Upper lobe of left lung (tissue), 6 donors: ENCODE results near the gene PDE8A. TPM values are rescaled to one million over a fixed set of nuclear protein-coding genes. Genes with fewer than 3 reads are reported as not detected.

Experiments used
- ATAC-seq, 2 donors: fragments of 200-7000 bp; cut with Tn5 transposase; one replicate each; pipeline ENCODE4 v1.9.1; 2022; ENCODE audit warnings: mild to moderate bottlenecking in 2 of 2, moderate library complexity in 2 of 2; ENCODE audit not compliant: low FRiP score in 2 of 2
- DNase-seq, 2 donors: peaks; one replicate each; pipeline ENCODE4 v3.0.0-alpha.2; 2019 to 2020
- H3K27ac ChIP-seq, 4 donors: fragments of 200-600 bp; sonication (generic); one replicate each; pipeline ENCODE4 v1.5.1; 2016 to 2019
- H3K27me3 ChIP-seq, 4 donors: fragments of 200-600 bp; sonication (generic); one replicate each; pipeline ENCODE4 v1.5.1; 2017 to 2019
- H3K36me3 ChIP-seq, 4 donors: fragments of 200-600 bp; sonication (generic); one replicate each; pipeline ENCODE4 v1.5.1; 2016 to 2019
- H3K4me1 ChIP-seq, 4 donors: fragments of 200-600 bp; sonication (generic); one replicate each; pipeline ENCODE4 v1.5.1; 2018 to 2019
- H3K4me3 ChIP-seq, 4 donors: fragments of 200-600 bp; sonication (generic); one replicate each; pipeline ENCODE4 v1.5.1; 2017 to 2019; ENCODE audit warnings: mild to moderate bottlenecking in 2 of 4, moderate library complexity in 1 of 4
- H3K9me3 ChIP-seq, 4 donors: fragments of 200-600 bp; sonication (generic); one replicate each; pipeline ENCODE4 v1.5.1; 2018 to 2019
- EP300 ChIP-seq, 4 donors: sonication (generic); formaldehyde crosslinking; IDR thresholded peaks; one replicate each; pipeline ENCODE4 v1.5.1; 2017; ENCODE audit warnings: antibody characterized with exemption in 4 of 4, control low read depth in 2 of 4
- POLR2A ChIP-seq, 4 donors: fragments of 450-650 bp; IDR thresholded peaks; one replicate each; pipeline ENCODE4 v1.5.1; 2016 to 2017; ENCODE audit warnings: antibody characterized with exemption in 4 of 4, mild to moderate bottlenecking in 2 of 4
- POLR2AphosphoS5 ChIP-seq, 2 donors: sonication (generic); formaldehyde crosslinking; IDR thresholded peaks; one replicate each; pipeline ENCODE4 v1.5.1; 2017; ENCODE audit warnings: antibody characterized with exemption in 2 of 2
- WGBS, 2 donors: methylation state at CpG; one replicate each; pipeline ENCODE4 v1.1.5; 2017 to 2018; 5-methylcytosine and 5-hydroxymethylcytosine counted together
- total RNA-seq, 6 donors: library from RNA; depleted of rRNA in 4 of 6; stranded (reverse); fragments of >200 nt in 4 of 6; gene quantifications; one replicate each; pipeline versions ENCODE4 v1.1.0 to v1.2.1, GENCODE V29; 2016 to 2021
- TF ChIP-seq, protein P1 (sequence below), 6 experiments: fragments of 450-650 bp in 4 of 6; fragments of 200-600 bp in 2 of 6; sonication (generic) in 2 of 6; IDR thresholded peaks; one replicate each; pipeline ENCODE4 v1.5.1; 2016 to 2019; ENCODE audit warnings: antibody characterized with exemption in 6 of 6
- donor health status: DM: no; HTN: no; CAD: no; lungs with moderate emphysema.
- donor health status: DM: no; HTN: yes; CAD: no; lungs with severe emphysema.

The PDE8A gene
- total RNA-seq, 6 donors from 2014 or later = 36.5 to 66.0 (median 48.4) TPM

DNA sequence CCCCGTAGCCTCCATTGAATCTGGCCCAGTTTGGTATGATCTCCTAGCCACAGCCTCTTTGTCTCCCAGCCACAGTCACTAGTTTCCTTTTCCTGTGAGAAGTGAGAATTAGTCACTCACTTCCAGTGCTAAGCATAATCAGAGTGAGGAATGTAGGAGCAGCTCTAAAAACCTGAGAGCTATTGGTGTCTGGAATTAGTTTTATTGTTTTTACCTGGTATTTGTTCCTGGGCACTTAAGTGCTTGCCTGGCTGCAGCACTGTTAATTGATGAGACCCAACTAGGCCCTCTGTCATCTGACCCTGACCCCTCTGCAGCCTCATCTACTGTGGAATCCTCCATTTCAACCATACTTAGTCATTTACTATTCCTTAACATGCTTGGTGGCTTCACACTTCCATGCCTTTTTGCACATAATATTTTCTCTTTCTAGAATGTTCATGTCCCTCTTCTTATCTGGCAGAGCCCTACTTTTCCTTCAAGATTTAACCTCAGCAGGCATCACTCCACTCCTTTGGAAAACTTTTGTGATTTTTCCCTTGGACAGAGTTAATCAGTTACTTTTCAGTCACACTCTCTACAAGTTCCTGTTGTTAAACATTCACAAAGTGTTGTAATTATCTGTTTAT is 48.8 kb downstream of the PDE8A start:
- 54 to 61% methylated on average over 1 of the region's 1 CpG for WGBS, 2 donors
- ATAC-seq (peak; percentile 42 to 50), DNase-seq (no peak)
- Histone ChIP-seq H3K4me3 (no peak overlapping the region), H3K4me1 (peaks cover 33 to 65% (median 36%) of the 10 kb centered on the region in 4 donors), H3K36me3 (no peaks in the 10 kb centered on the region), H3K27ac (peak overlapping the region in 3 of 4 donors; percentile 17 to 35 (median 32)), H3K9me3 (no peaks in the 10 kb centered on the region), H3K27me3 (no peaks in the 10 kb centered on the region)
- TF ChIP-seq EP300 (IDR thresholded peaks at IDR 0.05) = no peak
- TF ChIP-seq POLR2A (IDR thresholded peaks at IDR 0.05) = no peak
- TF ChIP-seq POLR2AphosphoS5 (IDR thresholded peaks at IDR 0.05) = no peak
- TF ChIP-seq, protein P1, sequence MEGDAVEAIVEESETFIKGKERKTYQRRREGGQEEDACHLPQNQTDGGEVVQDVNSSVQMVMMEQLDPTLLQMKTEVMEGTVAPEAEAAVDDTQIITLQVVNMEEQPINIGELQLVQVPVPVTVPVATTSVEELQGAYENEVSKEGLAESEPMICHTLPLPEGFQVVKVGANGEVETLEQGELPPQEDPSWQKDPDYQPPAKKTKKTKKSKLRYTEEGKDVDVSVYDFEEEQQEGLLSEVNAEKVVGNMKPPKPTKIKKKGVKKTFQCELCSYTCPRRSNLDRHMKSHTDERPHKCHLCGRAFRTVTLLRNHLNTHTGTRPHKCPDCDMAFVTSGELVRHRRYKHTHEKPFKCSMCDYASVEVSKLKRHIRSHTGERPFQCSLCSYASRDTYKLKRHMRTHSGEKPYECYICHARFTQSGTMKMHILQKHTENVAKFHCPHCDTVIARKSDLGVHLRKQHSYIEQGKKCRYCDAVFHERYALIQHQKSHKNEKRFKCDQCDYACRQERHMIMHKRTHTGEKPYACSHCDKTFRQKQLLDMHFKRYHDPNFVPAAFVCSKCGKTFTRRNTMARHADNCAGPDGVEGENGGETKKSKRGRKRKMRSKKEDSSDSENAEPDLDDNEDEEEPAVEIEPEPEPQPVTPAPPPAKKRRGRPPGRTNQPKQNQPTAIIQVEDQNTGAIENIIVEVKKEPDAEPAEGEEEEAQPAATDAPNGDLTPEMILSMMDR (IDR thresholded peaks at IDR 0.05) = no peak

DNA sequence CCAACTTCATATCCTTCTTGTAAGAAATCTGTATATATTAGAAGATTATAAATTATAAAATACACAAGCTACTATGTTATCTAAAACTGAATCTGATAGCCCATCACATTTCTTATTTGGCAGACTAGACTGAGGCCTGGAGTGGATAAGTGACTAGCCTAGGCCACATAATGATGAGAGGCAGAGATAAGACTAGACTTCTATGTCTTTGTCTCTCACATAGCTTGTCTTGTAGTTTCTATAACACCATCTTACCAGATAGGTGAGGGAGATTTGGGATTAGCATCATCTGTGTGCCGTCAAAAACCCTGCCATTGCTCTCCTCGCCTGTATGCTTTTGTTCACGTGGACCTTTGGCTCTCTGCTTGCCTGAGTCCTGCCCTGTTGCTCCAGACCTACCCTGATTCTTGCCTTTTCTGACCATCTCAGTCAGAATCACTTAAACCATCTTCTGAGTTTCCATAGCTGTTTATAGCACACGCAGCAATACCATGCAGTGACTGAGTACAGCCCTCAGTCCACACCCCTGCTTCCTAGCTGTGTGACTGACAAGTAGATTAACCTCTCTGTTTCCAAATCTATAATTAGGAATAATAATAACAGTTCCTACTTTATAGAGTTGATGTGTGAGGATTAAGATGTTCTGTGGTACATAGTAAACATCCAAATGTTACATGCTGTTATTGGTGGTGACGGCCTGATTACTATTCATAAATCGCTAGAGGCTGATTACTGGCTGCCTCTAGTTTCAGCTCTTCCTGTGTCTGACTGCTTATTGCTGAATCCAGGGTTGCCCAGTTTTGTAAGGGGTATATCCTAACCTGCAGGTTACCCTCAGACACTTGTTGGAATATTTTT is 49.7 kb downstream of the PDE8A start:
- no peak for ATAC-seq
- no peak for TF ChIP-seq POLR2A (IDR thresholded peaks at IDR 0.05)
- TF ChIP-seq POLR2AphosphoS5 (IDR thresholded peaks at IDR 0.05) = no peak
- no peak for TF ChIP-seq EP300 (IDR thresholded peaks at IDR 0.05)
- TF ChIP-seq, protein P1 (IDR thresholded peaks at IDR 0.05) = no peak
- no peak overlapping the region for H3K4me3 ChIP-seq
- 89 to 93% methylated on average over 6 of the region's 6 CpGs for WGBS, 2 donors
- H3K4me1 ChIP-seq = peaks cover 28 to 63% (median 33%) of the 10 kb centered on the region in 4 donors
- no peak overlapping the region for H3K27ac ChIP-seq
- H3K9me3 ChIP-seq = no peaks in the 10 kb centered on the region
- DNase-seq = no peak
- no peaks in the 10 kb centered on the region for H3K36me3 ChIP-seq
- no peaks in the 10 kb centered on the region for H3K27me3 ChIP-seq

DNA sequence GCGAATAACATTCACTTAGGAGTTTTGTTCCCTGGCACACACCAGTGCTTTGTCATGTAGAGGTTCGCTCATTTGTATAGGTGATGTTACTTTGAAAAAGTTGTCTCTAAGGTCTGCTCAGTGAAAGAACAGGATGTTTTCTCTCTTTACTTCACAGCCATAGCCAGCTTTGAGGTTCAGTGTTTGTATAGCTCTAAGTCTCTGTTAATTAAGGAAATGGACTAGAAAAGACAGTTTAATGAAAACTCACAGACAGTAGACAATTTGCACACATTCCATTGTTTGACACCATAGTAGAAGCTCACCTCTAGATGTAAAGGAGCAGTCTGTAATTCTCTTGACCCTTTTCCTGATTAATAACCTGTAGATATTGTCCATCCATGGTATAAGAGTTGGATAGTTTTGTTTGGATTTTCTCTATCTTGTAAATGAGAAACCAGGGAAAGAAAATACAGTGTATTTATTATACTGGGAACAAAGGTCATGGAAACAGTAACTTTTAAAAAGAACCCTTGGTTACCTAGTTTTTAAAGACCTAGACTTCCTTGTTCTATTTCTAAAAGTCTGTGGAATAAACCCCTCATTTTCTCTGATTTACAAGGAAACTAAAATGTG is 50.4 kb downstream of the PDE8A start:
- Histone ChIP-seq H3K4me1 (peaks cover 27 to 57% (median 32%) of the 10 kb centered on the region in 4 donors), H3K4me3 (no peak overlapping the region), H3K36me3 (no peaks in the 10 kb centered on the region), H3K9me3 (no peaks in the 10 kb centered on the region), H3K27ac (no peak overlapping the region), H3K27me3 (no peaks in the 10 kb centered on the region)
- 79 to 83% methylated on average over 2 of the region's 2 CpGs for WGBS, 2 donors
- DNase-seq = no peak
- TF ChIP-seq EP300 (IDR thresholded peaks at IDR 0.05) (no peak), POLR2AphosphoS5 (IDR thresholded peaks at IDR 0.05) (no peak), POLR2A (IDR thresholded peaks at IDR 0.05) (no peak)
- TF ChIP-seq, protein P1 (IDR thresholded peaks at IDR 0.05) = no peak
- ATAC-seq = no peak

DNA sequence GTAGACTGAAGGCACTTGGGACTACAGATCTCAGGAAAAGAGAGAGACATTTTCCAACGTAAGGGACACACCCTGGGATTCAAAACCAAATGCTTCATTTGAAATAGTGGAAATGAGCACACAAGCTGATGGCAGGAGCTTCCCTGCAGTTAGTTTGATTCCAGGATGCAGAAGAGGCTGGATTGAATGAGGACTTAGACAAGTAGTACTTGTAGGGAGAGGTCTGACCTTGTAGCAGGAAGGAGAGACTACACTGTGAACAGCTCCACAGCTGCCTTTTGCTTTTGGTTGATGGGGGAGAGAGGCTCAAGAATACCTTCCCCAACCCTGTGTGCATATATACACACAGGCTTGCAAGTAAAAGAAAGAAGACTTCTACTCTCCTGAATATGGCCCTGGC is 51.5 kb downstream of the PDE8A start:
- H3K36me3 ChIP-seq = no peaks in the 10 kb centered on the region
- ATAC-seq (no peak), DNase-seq (no peak)
- H3K27me3 ChIP-seq = no peaks in the 10 kb centered on the region
- peaks cover 23 to 51% (median 30%) of the 10 kb centered on the region in 4 donors for H3K4me1 ChIP-seq
- H3K4me3 ChIP-seq = no peak overlapping the region
- WGBS, 2 donors = 28 to 30% methylated on average over 1 of the region's 1 CpG
- no peak for TF ChIP-seq POLR2AphosphoS5 (IDR thresholded peaks at IDR 0.05)
- no peak for TF ChIP-seq EP300 (IDR thresholded peaks at IDR 0.05)
- TF ChIP-seq POLR2A (IDR thresholded peaks at IDR 0.05) = no peak
- TF ChIP-seq, protein P1 (IDR thresholded peaks at IDR 0.05) = no peak
- H3K27ac ChIP-seq = no peak overlapping the region
- H3K9me3 ChIP-seq = no peaks in the 10 kb centered on the region
